Rectal smooth muscle tissue (tissue), 1 donor: ENCODE measurements around the gene ENOX2.

ENCODE experiments used
- H3K27ac ChIP-seq: one replicate; pipeline ENCODE4 v1.7.0; 2013; ENCODE audit warnings: low read depth, low read length, inconsistent platforms
- H3K27me3 ChIP-seq: one replicate; pipeline ENCODE4 v1.7.0; 2013; ENCODE audit warnings: low read length; ENCODE audit not compliant: control insufficient read depth, insufficient read depth
- H3K36me3 ChIP-seq: one replicate; pipeline ENCODE4 v1.7.0; 2013; ENCODE audit warnings: low read length; ENCODE audit not compliant: control insufficient read depth, insufficient read depth
- H3K4me1 ChIP-seq: one replicate; pipeline ENCODE4 v1.7.0; 2013; ENCODE audit warnings: low read length; ENCODE audit not compliant: control insufficient read depth, insufficient read depth
- H3K4me3 ChIP-seq: one replicate; pipeline ENCODE4 v1.7.0; 2013; ENCODE audit warnings: low read length
- H3K9ac ChIP-seq: one replicate; pipeline ENCODE4 v1.7.0; 2013; ENCODE audit warnings: low read length

Gene ENOX2

DNA sequence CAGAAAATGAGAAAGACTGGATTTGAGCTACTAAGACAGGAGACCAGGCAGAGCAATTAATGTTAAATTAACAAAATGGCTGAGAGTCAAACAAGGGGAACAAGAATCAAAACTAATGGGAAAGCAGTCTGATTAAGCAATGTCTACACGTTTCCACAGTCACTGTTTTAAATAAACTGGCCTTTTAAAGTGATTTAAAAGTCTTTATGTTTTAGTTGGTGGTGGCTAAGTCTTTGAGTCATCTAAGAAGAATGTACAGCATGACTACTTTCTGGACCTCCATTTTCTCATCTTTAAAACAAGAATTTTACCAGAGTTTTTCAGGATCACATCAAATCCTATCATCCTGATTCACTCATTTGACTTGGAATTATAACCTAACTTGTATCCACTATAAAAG is 233.8 kb downstream of the ENOX2 start:
- Histone ChIP-seq H3K4me1 (no peaks in the 10 kb centered on the region), H3K36me3 (no peaks in the 10 kb centered on the region), H3K9ac (no peak overlapping the region), H3K27me3 (no peaks in the 10 kb centered on the region), H3K27ac (no peak overlapping the region), H3K4me3 (no peak overlapping the region)

DNA sequence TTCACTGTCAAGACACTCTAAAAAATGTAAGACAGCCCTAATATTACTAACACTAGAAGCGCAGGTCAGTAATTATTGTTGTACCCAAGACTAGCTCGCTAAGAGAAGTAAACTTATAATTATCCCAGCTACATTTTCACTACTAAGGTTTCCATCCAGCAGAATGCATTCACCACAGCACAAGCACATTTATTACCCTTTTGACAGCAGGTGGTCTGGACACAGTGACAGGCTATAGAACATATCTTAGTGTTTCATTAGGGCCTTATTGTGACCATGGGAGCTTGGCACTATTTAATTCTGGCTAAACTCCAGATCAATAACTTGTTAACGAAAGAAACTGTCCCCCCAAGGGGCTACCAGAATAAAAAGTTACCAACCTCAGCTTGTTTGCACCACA is 237.7 kb downstream of the ENOX2 start:
- H3K27me3 ChIP-seq: no peaks in the 10 kb centered on the region
- no peaks in the 10 kb centered on the region for H3K36me3 ChIP-seq
- H3K9ac ChIP-seq: no peak overlapping the region
- no peak overlapping the region for H3K4me3 ChIP-seq
- no peak overlapping the region for H3K27ac ChIP-seq
- no peaks in the 10 kb centered on the region for H3K4me1 ChIP-seq

DNA sequence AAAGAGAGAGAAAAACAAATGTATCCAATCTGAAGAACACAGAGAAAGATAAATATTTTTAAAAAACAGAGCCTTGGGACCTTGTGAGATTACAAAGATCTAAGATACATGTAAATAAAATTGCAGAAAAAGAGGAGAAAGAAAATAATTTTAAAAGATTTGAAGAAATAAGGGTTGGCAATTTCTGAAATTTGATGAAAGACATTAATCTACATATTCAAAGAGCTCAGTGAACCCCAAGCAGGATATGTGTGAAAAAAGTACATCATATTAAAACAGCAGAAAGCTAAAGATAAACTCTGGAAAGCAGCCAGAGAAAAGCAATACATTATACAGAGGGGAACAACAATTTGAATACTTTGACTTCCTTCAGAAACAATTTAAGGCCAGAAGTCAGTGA is 244.7 kb downstream of the ENOX2 start:
- no peaks in the 10 kb centered on the region for H3K27me3 ChIP-seq
- no peak overlapping the region for H3K9ac ChIP-seq
- no peaks in the 10 kb centered on the region for H3K4me1 ChIP-seq
- no peaks in the 10 kb centered on the region for H3K36me3 ChIP-seq
- no peak overlapping the region for H3K4me3 ChIP-seq
- no peak overlapping the region for H3K27ac ChIP-seq

DNA sequence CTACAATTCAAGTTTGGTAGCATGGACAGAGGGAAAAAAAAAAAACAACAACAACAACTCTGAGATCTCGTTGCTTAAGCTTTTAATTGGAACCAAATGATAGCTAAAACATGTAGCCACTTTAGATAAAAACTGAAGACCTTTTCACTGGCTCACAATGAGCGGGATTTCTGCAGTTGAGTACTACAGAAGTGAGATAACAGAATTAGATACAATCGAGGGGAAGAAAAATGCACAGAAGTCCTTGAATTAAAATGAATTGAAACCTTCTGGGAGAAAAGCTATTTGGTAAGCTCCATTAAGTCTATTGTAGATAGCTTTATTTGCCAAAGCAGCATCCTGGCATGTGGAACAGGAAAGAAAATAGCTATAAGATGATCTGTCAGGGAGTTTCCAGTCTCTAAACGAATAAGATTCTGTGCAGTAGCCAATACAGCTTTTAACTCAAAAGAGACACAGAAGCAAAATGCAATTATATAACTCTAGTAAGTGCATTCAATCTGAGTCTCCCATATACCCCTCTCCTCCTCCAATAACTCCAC is 248.5 kb downstream of the ENOX2 start:
- no peaks in the 10 kb centered on the region for H3K27me3 ChIP-seq
- no peak overlapping the region for H3K9ac ChIP-seq
- H3K36me3 ChIP-seq: no peaks in the 10 kb centered on the region
- H3K4me1 ChIP-seq: no peaks in the 10 kb centered on the region
- no peak overlapping the region for H3K4me3 ChIP-seq
- H3K27ac ChIP-seq: no peak overlapping the region

DNA sequence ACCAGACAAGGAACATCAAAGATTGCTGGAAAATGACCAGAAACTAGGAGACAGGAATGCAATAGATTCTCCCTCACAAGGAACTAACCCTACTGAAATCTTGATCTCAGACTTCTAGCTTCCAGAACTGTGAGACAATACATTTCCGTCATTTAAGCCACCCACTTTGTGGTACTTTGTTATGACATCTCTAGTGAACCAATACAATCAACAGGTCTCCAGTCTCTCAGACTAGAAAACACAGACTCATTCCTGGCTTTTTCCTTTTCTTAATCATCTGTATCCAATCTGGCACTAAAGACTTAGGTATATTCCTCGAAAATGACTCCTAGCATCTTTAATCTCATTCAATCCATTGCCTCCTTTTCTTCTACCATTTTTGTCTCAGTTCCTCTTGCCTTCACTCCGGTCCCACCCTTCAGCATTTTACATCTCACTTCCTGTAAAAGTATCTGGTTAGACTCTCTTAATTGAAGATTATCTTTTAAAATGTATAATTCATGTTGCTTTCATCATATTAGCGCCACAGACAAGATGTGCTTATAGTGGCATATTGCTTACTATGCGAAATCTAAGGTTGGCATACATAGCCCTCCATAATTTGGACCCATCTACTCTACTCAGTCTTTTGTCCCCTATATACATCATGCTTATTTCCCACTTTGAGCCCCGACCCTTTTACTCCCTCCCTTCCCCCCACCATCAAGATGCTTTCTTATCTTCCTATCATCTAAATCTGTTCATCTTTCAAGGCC is 250.0 kb downstream of the ENOX2 start:
- H3K4me1 ChIP-seq: no peaks in the 10 kb centered on the region
- no peak overlapping the region for H3K4me3 ChIP-seq
- H3K9ac ChIP-seq: no peak overlapping the region
- no peaks in the 10 kb centered on the region for H3K36me3 ChIP-seq
- H3K27ac ChIP-seq: no peak overlapping the region
- no peaks in the 10 kb centered on the region for H3K27me3 ChIP-seq

DNA sequence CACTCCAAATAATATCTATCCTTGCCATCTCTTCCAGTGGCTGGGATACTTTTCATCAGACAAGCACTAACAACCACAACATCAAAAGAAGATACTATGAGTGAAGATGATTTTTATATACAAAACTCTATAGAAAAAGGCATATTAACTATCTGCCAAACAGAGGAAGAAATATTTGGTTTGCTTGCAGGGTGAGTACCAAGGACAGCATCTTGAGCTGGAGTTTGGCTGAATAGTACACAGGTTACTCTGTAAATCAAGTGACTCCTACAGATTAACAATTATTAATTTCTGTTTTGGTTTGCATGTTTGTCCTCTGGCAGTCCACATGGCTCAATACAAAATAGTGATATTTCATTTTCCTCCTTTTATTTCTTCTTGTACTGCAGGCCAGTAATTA is 253.3 kb downstream of the ENOX2 start:
- no peaks in the 10 kb centered on the region for H3K27me3 ChIP-seq
- H3K9ac ChIP-seq: no peak overlapping the region
- no peaks in the 10 kb centered on the region for H3K4me1 ChIP-seq
- H3K27ac ChIP-seq: no peak overlapping the region
- no peak overlapping the region for H3K4me3 ChIP-seq
- no peaks in the 10 kb centered on the region for H3K36me3 ChIP-seq

DNA sequence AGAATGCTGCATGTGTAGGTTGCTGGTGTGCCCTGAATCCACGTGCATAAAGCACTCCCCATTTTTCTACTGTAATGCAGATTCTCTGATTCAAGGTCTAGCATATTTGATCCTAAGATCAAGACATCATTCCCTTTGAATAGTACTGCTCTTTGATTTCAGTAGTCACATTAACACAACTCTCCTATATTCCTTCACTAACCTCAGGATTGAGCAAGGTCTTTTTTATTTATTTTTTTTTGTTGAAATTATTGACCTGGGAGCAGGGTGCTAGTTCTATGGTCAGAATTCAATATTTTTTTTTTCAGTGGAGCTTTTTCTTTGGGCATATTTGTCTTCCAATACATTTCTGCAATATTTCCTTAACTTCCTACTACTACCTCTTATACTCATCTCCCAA is 255.5 kb downstream of the ENOX2 start:
- no peak overlapping the region for H3K27ac ChIP-seq
- H3K27me3 ChIP-seq: no peaks in the 10 kb centered on the region
- no peak overlapping the region for H3K4me3 ChIP-seq
- no peaks in the 10 kb centered on the region for H3K4me1 ChIP-seq
- no peak overlapping the region for H3K9ac ChIP-seq
- no peaks in the 10 kb centered on the region for H3K36me3 ChIP-seq

DNA sequence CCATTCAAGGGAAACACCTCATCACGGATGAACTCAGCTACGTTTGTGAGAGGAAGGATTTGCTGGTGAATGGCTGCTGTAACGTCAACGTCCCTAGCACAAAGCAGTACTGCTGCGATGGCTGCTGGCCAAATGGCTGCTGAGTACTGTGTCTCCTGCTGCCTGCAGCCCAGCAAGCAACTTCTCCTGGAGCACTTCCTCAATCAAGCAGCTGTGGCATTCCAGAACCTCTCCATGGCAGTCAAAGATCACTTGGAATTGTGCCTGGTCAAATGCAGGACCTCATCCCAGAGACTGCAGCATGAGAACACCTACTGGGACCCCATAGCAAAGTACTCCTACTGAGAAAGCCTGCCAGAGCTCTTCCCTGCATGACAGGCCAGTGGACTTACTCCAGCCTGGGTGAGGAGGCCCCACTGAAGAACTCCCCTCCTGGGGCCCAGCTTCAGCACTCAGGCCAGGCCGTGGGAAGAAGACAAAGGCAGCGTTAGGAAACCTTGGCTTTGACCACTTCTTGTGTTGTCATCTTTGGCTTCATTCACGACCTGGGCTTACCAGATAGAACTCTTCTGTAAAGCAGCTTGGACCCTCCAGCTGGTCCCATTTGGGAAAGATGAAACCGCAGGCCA is 256.9 kb downstream of the ENOX2 start:
- H3K27me3 ChIP-seq: no peaks in the 10 kb centered on the region
- no peak overlapping the region for H3K4me3 ChIP-seq
- no peak overlapping the region for H3K27ac ChIP-seq
- no peak overlapping the region for H3K9ac ChIP-seq
- no peaks in the 10 kb centered on the region for H3K4me1 ChIP-seq
- H3K36me3 ChIP-seq: no peaks in the 10 kb centered on the region

DNA sequence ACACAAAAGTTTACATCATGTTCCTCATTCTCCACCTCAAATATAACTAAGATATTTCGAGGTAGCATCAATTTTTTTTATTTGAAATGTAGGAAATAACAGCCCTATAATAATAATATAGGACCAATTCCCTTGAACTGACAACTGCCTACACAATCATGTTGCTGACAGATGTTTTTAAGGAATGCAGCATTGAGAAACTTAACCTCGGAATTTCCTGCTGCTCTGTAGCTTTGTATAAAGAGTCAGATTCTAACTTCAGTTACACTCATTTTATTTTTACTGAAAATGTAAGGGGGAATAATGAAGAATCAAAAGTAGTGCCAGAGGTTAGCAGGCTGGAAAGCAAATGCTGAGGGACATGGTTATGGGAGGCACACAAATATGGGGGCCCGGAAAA is 265.4 kb downstream of the ENOX2 start:
- no peaks in the 10 kb centered on the region for H3K4me1 ChIP-seq
- H3K36me3 ChIP-seq: no peaks in the 10 kb centered on the region
- H3K9ac ChIP-seq: no peak overlapping the region
- H3K4me3 ChIP-seq: no peak overlapping the region
- no peak overlapping the region for H3K27ac ChIP-seq
- no peaks in the 10 kb centered on the region for H3K27me3 ChIP-seq

DNA sequence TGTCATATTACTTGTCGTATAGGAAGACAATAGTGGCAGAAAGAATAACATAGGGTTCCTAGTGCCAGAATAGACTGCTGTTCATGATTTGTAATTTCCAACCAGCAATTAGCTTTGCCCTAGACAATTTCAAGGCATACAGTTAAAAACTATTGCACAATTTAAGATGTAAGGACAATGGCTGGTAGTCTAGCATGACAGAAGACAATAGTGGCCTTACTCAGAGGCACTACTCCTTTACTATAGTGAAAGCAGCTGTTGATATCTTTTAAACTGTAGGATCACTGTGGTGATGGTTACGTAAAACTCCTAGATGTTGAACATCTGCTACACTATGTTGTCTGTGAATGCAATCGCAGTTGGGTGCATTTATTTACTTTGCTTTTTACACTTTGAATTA is 266.7 kb downstream of the ENOX2 start:
- H3K27ac ChIP-seq: no peak overlapping the region
- no peak overlapping the region for H3K9ac ChIP-seq
- no peaks in the 10 kb centered on the region for H3K27me3 ChIP-seq
- no peaks in the 10 kb centered on the region for H3K36me3 ChIP-seq
- no peak overlapping the region for H3K4me3 ChIP-seq
- H3K4me1 ChIP-seq: no peaks in the 10 kb centered on the region

DNA sequence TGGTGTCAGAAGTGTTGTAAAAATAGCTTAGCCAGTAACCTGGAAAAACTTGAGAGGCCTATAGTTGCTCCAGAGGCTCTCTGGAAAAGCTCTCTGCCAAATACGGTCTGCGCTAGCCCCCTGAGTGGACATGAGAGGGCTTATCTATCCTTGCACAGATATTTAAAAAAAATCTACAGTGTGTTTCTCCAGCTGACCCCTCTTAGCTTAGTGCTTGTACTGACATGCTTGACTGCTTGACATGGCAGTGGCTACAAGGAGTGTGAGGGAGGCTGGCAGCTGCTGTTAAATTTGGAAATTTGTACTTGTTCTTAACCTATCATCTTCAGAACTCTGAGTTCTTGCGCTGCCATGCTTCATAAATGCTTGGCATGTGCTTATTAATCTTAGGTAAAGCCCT is 272.0 kb downstream of the ENOX2 start:
- H3K9ac ChIP-seq: no peak overlapping the region
- no peaks in the 10 kb centered on the region for H3K27me3 ChIP-seq
- no peaks in the 10 kb centered on the region for H3K4me1 ChIP-seq
- H3K27ac ChIP-seq: no peak overlapping the region
- H3K36me3 ChIP-seq: no peaks in the 10 kb centered on the region
- no peak overlapping the region for H3K4me3 ChIP-seq

DNA sequence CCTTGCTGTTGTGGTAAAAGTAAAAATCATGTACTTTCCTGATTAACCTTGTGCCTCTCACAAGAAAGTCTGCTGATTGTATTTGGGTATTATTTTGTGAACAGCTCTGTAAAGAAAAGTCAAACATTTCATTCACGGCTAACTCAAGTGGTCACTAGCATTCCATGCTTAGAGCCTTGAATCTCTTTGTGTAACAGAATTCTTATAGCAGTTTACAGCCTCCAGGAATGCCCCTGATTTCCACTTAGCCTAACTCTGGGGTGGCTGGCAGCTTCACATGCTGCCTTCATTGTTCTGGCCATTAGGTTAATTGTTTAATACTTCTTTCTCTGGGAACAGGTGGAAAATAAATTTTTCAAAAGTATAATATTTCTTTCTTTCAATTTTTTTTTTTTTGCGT is 274.5 kb downstream of the ENOX2 start:
- Histone ChIP-seq H3K27me3 (no peaks in the 10 kb centered on the region), H3K36me3 (no peaks in the 10 kb centered on the region), H3K4me1 (no peaks in the 10 kb centered on the region)

DNA sequence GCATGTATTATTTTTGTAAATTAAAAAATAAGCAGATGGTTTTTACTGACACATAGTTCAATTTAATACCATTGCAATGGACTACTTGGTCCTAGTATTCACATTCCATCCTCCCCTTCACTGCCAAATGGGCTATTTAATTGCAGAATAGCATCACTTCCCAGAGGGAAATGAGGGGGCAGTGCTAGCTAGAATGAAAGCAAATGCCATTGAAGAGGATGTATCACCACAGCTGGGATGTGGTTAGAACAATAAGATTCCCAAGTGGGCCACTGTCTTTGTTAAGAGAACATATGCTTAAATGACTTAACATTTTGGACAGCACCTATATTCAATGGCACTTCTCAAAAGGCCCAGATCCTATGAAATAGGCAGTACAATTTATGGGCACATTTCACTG is 276.5 kb downstream of the ENOX2 start:
- Histone ChIP-seq H3K9ac (no peak overlapping the region), H3K27me3 (no peaks in the 10 kb centered on the region), H3K27ac (no peak overlapping the region), H3K36me3 (no peaks in the 10 kb centered on the region), H3K4me3 (no peak overlapping the region), H3K4me1 (no peaks in the 10 kb centered on the region)

More for the DNA sequence above, 274.5 kb downstream of the ENOX2 start:
- H3K27ac ChIP-seq: no peak overlapping the region
- H3K4me3 ChIP-seq: no peak overlapping the region
- H3K9ac ChIP-seq: no peak overlapping the region
